Sciatic nerve (tissue), 2 donors: ENCODE measurements around the gene HS6ST2. TPM values are rescaled to one million over a fixed set of nuclear protein-coding genes. Genes with fewer than 3 reads are reported as not detected.
"Not testable (repeated sequence)": the region's sequence is repeated elsewhere in the genome, so short reads cannot be mapped to it uniquely, and the experiment has no call there.

Experiments used
- ATAC-seq: fragments of 200-7000 bp; cut with Tn5 transposase; one replicate; pipeline ENCODE4 v1.9.1; 2020; ENCODE audit warnings: mild to moderate bottlenecking, moderate library complexity
- DNase-seq: peaks from one replicate; pipeline ENCODE4 v3.0.0-alpha.2; 2020; ENCODE audit warnings: low spot score
- intact Hi-C: fragments of 100-400 bp; cut with DNase I; formaldehyde crosslinking; loops from one replicate; pipeline ENCODE4 v1.14.2; 2022
- total RNA-seq: library from RNA; stranded (reverse); fragmentation: NEBNext Ultra II Directional; extraction: Animal tissue kit (Norgen Biotek cat#: 25700); gene quantifications from one replicate; pipeline ENCODE4 v1.2.1, GENCODE V29; 2021
- donor health status: DM: no; HTN: no; CAD: no.
- donor health status: DM: no; HTN: no; CAD: no.

The HS6ST2 gene
- total RNA-seq, 1 donor from 2014 or later, result 0.36 TPM

DNA sequence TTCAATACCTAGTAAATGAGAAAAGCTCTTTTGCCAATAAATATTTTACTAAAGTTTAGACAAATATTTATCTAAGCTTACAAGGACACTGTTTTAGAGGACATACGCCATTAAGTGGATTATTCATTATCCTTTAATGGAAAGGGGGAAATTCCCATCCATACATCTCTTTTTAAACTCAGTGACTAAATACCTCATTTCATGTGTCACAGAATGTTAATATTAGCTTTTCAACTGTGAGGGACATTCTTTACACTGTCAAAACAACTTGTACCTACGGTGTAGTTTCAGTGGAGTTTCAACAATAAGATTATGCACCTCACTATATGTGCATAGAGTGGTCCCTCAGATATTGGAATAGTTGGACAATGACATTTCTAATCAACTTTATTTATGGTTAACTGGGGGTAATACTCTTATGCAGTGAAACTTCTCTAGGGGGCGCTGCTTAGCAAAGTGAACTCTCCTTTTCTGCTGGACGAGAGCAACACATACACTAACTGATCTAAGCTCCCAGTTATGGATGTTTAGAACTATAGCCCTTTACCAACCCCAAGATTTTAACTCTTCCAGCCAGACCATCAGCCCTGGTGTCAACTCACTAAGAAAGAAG, 9.7 kb downstream of the HS6ST2 start:
- ATAC-seq, result no peak
- intact Hi-C loops, result no loop called here
- no peak for DNase-seq

DNA sequence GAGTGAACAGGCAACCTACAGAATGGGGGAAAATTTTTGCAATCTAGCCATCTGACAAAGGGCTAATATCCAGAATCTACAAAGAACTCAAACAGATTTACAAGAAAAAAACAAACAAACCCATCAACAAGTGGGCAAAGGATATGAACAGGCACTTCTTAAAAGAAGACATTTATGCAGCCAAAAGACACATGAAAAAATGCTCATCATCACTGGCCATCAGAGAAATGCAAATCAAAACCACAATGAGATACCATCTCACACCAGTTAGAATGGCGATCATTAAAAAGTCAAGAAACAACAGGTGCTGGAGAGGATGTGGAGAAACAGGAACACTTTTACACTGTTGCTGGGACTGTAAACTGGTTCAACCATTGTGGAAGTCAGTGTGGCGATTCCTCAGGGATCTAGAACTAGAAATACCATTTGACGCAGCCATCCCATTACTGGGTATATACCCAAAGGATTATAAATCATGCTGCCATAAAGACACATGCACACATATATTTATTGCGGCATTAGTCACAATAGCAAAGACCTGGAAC, 13.3 kb downstream of the HS6ST2 start:
- ATAC-seq, DNase-seq, intact Hi-C loops: not testable (repeated sequence)

DNA sequence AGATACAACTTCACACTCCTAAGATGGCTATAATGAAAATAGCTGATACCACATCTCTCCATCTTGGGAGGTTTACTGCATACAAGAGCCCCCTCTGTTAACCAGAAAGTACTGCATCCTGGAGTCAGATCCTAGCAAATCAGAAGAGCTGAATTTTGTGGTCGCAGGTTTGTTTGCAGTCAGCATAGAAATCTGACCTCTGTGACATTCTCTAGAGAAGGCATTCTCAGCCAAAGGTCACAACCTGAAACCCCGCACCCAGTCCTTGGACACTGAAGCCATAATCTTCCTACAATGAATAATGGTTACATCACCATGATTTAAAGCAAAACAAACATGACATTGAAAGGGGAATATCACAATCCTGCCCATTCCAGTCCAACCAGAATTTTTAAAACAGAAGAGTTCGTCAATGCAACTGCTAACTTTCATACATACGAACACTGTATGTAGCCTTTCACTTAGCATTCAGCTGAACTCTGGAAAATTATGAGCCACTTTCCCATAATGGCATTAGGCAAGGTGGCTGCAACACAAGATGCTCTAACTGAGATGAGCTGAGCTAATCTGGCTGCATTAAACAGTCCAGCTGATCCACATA, 17.6 kb downstream of the HS6ST2 start:
- no peak for ATAC-seq

DNA sequence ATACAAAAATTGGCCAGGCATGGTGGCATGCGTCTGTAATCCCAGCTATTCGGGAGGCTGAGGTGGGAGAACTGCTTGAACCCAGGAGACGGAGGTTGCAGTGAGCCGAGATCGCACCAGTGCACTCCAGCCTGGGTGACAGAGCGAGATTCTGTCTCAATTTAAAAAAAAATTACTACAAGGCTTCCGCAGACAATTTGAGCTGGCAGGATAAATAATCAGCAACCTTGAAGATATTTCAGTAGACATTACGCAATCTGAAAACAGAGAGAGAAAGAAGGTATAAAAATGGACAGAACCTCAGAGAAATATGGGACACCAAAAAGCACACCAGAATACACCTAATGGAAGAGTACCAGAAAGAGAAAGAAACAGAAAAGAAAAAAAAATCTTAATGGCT, 25.3 kb downstream of the HS6ST2 start:
- ATAC-seq, result no peak
- intact Hi-C loops, result no loop called here
- DNase-seq, result no peak

More for the DNA sequence above, 17.6 kb downstream of the HS6ST2 start:
- intact Hi-C loops, result no loop called here
- no peak for DNase-seq

DNA sequence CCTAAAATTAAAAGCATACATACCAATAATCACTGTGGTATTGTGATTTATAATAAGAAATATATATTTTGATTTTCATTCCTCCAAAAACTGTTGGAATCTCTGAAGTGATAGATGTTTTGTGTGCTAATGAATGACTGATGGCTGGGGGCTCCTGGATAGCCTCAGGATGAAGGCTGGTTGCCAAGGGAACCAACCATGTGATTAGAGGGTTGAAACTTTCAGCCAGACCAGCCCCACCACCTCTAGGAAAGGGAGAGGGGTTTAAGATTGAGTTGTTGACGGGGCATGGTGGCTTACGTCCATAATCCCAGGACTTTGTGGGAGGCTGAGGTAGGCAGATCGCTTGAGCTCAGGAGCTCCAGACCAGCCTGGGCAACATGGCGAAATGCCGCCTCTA, 34.0 kb downstream of the HS6ST2 start:
- ATAC-seq, result no peak
- no peak for DNase-seq
- intact Hi-C loops, result no loop called here

GRCh38 chrX:132918523-132918922, 39.9 kb downstream of the HS6ST2 start:
- intact Hi-C loops, result no loop called here
- no peak for DNase-seq
- ATAC-seq, result no peak

- intact Hi-C loops, result no loop called here
- ATAC-seq, result no peak
- DNase-seq, result no peak
Measured at GRCh38 chrX:132916349-132916748, 42.1 kb downstream of the HS6ST2 start.

DNA sequence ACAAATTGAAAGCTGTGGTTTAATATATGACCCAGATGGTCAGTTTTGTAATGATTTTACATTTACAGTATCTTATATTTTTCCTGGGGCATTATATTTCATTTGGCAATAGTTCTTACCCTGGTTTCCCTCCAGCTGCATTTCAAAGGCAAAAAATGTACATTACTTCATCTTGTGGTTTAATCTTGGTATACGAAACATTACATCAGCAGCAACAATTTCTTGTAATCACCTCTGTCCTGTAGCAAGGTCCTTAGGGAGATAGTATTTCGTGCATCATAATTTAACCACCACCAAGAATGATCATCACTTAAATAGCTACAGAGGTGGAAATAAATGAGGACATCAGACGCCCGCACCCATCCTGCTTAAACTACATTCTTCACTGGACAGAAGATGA, 48.8 kb downstream of the HS6ST2 start:
- DNase-seq, result no peak
- intact Hi-C loops, result no loop called here
- ATAC-seq, result no peak

GRCh38 chrX:132908891-132909290, 49.5 kb downstream of the HS6ST2 start:
- no peak for ATAC-seq
- DNase-seq, result no peak
- intact Hi-C loops, result no loop called here

- DNase-seq, result no peak
- intact Hi-C loops, result no loop called here
- ATAC-seq, result no peak
Measured at GRCh38 chrX:132900633-132901293, 57.7 kb downstream of the HS6ST2 start.

GRCh38 chrX:132887569-132887968, 70.9 kb downstream of the HS6ST2 start:
- DNase-seq, result no peak
- no peak for ATAC-seq
- intact Hi-C loops, result no loop called here

DNA sequence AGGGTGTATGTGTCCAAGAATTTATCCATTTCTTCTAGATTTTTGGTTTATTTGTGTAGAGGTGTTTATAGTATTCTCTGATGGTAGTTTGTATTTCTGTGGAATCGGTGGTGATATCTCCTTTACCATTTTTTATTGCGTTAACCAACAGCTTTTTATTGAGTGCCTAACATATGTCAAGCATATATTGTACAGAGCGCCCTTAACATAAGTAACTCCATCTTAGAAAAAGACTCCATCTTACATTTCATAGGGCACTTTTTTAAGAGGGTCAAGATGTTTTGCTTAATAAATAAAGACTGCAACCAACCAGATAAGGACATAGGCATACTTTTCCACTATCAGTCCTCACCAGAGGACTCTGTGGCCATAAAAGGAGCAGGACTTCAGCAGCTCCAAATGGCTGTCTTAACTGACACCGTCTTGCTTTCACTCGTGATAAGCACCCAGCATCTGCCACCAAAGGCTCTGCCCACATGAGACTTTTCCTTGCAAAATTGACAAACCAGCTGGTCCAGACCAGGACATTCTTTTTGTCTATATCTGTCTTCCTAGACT, 75.0 kb downstream of the HS6ST2 start:
- intact Hi-C loops, result no loop called here
- ATAC-seq (no peak), DNase-seq (no peak)

- ATAC-seq, DNase-seq, intact Hi-C loops: not testable (repeated sequence)
Measured at GRCh38 chrX:132880753-132881152, 77.7 kb downstream of the HS6ST2 start.

DNA sequence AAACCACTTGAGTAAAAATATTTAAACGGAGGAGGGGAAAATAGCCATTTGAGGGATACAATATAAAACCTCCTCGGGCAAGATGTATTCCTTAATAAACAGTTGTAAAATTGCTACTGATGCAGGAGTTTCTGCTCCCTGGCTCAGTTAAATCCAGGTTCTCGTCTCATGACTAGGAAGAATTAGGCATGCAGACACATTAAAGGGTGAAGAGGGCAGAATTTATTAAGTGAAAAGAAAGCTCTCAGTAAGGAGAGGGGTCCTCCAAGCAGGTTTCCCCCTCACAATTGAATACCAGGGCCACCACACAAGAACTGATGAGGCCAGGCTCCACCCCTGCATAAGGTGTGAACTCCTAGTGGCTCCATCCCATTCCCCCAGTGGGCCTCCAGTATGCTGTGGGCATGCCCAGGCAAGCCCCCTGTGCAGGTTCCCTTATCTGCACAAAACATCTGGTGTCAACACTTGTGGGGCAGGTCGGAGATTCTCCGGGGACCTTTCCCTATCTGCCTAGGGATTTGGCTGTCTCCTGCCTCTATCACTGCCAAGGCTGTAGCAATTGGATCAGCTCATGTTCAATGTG, 80.4 kb downstream of the HS6ST2 start:
- no peak for DNase-seq
- ATAC-seq, result no peak
- intact Hi-C loops, result no loop called here

- intact Hi-C loops, result no loop called here
- no peak for DNase-seq
- ATAC-seq, result no peak
Measured at GRCh38 chrX:132876523-132877338, 81.7 kb downstream of the HS6ST2 start.

GRCh38 chrX:132875650-132876522, 82.5 kb downstream of the HS6ST2 start:
- ATAC-seq, result no peak
- no peak for DNase-seq
- intact Hi-C loops, result no loop called here

DNA sequence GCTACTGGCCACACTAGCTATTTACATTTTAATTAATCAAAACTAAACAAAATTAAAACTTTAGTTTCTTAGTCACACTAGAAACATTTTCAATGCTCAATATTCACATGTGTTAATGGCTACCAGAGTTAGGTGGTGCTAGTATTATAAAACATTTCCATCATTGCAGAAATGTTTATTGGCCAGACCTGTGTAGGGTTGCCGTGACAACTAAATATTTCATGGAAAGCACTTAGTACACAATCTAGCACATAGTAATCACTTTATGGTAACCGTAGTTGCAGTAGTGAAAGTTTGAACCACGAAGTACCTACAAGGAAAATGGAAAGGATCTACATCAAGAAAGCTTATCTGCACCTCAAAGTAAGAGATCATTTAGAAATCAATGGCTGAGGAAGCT, 95.9 kb downstream of the HS6ST2 start:
- intact Hi-C loops, result no loop called here
- ATAC-seq (no peak), DNase-seq (no peak)

DNA sequence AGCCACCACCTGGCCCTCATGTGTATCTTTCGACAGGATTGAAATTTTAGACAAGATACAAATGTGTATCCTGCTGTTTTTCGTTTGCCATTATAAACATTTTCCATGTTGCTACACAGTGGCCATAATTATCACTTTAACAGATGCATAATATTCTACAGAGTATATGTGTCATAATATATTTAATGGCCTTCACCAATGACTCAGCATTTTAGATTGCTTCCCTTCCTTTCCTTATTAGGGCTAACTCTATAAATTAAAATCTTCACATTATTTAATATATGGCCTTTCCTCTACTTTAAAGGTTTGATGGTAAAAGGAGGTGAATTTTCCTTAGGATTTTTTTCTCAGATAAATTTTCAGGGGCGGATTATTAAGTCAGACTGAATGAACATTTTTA, 97.4 kb downstream of the HS6ST2 start:
- ATAC-seq (no peak), DNase-seq (no peak)
- intact Hi-C loops, result no loop called here
